COR-L47 (cell line): ENCODE measurements around the gene OR2K2.
"Not testable (repeated sequence)": the region's sequence is repeated elsewhere in the genome, so short reads cannot be mapped to it uniquely, and the experiment has no call there.

Source experiments
- DNase-seq: peaks from one replicate; lab custom pipeline; 2025; lab: John Stamatoyannopoulos, UW

OR2K2 gene

DNA sequence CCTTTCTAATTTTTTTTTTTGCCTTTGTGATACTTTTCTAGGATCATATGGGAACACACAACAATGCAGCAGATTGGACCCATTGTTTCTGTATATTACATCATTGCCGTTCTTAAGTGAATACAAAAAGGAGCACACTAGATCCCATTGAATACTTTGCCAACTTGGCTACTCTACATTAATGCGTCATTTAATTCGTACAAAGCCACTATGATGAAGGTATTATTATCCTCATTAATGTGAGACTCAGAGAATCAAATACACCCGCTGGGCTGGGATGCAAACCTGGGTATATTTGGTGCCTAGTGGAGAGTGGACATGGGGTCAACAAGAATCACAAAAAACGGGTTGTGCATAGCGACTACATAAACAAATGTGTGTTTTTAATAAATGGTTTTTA, 31.9 kb downstream of the OR2K2 start:
- no peak for DNase-seq

DNA sequence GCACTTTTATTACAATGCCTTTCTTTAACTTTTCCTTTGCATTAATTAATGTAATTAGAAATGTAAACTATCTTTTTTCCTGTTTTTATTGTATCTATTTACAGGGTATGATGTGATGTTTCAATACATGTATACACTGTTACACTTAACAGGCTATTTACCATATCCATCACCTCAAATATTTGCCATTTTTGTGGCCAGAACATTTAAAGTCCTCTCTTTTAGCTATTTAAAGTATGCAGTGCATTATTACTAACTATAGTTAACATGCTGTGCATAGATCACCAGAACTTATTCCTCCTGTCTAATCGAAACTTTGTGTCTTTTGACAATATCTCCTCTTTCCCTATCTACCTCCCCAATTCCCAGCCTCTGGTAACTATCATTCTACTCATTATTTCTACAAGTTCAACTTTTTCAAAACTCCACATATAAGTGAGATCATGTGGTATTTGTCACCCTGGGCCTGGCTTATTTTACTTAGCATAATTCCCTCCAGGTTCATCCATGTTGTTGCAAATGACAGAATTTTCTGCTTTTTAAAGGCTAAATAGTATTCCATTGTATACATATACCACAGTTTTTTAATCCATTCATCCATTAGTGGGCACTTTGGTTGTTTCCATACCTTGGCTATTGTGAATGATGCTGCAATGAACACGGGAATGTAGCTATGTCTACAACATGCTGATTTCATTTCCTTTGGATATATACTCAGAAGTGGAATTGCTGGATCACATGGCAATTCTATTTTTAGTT, 32.8 kb downstream of the OR2K2 start:
- DNase-seq = no peak

DNA sequence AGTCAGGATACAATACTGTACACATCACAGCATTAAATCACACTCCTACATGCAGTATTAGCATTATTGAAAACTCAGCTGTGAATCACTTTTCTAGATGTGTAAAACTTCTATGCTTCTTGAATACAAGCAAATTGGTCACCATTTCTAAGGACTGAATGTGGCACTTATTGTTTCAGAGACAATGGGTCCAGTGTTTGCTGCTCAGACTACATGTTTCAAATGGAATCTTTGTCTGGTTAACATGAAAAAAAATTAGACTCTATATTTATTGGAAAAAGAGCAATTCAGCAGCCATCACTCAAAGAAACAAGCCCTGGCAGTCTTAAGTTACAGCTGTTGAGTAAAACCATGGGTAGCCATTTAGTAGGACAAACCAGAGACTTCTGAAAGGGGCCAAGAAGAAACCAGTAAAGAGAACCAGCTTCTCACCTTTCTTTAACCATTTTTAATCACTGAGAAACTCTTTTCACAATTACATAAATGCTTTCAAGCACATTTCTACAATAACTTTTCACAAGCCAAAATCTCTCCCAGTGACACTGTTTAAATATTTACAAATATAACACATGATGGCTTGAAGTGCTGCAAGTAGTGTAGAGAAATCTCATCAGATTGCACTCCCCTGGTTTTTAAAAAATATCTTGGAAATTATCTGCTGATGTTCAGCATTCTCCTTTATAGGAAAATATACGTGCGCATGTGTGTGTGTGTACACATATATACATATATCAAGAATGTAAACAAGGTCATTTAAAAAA, 35.2 kb downstream of the OR2K2 start:
- DNase-seq = no peak

DNA sequence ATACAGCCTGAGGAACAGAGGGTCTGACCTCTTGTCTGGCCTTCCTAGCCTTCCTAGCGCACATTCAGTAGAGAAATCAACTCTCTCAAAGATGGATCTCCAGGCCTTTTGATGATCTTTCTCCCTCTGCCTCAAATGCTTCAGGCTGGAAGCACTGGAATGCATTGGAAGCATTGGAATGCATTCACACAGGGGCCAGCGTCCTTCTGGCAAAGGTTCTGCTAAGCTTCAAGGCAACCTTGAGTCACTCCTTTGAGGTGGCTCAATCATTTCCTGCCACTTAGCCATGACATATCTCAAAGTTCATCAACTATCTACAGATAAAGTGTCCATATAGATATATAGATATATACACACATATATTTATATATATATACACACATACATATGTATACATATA, 42.9 kb downstream of the OR2K2 start:
- no peak for DNase-seq

DNA sequence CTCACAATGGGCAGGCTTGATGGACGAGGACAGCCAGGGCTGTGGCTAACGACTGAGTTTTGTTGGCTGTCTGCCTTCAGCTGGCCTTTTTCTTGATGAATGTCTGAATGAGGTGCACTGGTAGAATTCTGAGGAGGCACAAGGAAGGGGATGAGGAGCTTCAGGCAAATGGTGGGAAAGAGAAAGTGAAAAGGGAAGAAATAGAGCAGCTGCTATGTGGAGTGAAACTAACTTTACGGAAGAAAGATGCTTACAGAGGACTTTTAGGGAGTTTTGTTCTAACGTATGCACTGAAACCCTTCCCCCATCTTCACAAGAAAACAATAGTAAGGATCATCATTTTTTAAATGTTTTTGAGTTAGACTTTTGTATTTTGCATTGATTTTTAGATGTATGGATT, 45.3 kb downstream of the OR2K2 start:
- no peak for DNase-seq

DNA sequence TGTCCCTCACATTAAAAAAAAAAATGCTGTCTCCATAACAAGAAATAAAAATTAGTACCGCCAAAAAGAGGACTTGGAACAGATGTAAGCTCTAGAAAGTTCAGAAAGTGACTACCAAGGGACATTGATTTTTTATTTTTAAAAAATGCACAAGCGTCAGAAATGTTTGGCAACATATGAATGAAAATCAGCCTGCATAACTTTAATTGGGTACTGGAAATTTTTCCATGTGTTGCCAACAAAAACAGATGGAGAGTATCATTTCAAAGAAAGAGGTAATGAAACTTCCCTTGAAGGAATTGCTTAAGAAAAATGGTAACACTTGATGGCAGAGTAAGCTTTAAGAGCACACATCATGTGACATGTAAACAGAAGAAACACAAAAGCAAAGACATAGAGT, 47.2 kb downstream of the OR2K2 start:
- DNase-seq = no peak

DNA sequence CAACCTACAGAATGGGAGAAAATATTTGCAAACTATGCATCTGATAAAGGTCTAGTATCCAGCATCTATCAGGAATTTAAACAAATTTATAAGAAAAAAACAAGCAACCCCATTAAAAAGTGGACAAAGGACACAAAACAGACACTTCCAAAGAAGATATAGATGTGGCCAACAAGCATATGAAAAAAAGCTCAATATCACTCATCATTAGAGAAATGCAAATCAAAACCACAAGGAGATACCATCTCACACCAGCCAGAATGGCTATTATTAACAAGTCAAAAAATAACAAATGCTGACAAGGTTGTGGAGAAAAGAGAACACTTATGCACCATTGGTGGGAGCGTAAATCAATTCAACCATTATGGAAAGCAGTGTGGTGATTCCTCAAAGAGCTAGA, 49.2 kb downstream of the OR2K2 start:
- DNase-seq = not testable (repeated sequence)
